H1 (cell line): Measurements from ENCODE around the gene STEAP4. TPM values are rescaled to one million over a fixed set of nuclear protein-coding genes. Genes with fewer than 3 reads are reported as not detected.

Experiments
- CTCF ChIA-PET: fragments of 300-600 bp; sonication (Branson Sonifier 250); formaldehyde crosslinking; loops from one replicate; lab custom pipeline; 2021; ENCODE audit not compliant: partially characterized antibody; lab: Charles Lee
- POLR2A ChIA-PET: fragments of 300-600 bp; sonication (Branson Sonifier 250); formaldehyde crosslinking; loops from one replicate; lab custom pipeline; 2021; ENCODE audit warnings: inconsistent platforms; ENCODE audit not compliant: partially characterized antibody; lab: Charles Lee
- DNase-seq, 2 experiments: peaks; one replicate each; pipeline versions ENCODE4 v3.0.0 to v3.0.0-alpha.2; 2010 to 2022; ENCODE audit warnings: low spot score in 2 of 2, low read depth in 1 of 2, mixed read lengths in 1 of 2
- FAIRE-seq: peaks from 2 replicates; lab custom pipeline; 2011; peaks lifted over from hg19 to GRCh38; lab: Jason Lieb, UNC
- H2AFZ ChIP-seq: 2 replicates; pipeline ENCODE4 v1.8.1; 2012; ENCODE audit warnings: low read length, inconsistent platforms
- H2AK5ac ChIP-seq: 2 replicates; pipeline ENCODE4 v1.6.1; 2013; ENCODE audit warnings: low read depth, low read length
- H2BK120ac ChIP-seq: replicated peaks from 2 replicates; pipeline ENCODE3; 2013; ENCODE audit warnings: low read depth, low read length, inconsistent platforms
- H2BK12ac ChIP-seq: 2 replicates; pipeline ENCODE4 v1.6.1; 2013; ENCODE audit warnings: low read depth, low read length
- H2BK15ac ChIP-seq: 2 replicates; pipeline ENCODE4 v1.6.1; 2013; ENCODE audit warnings: low read length
- H2BK20ac ChIP-seq: 2 replicates; pipeline ENCODE4 v1.6.1; 2013; ENCODE audit warnings: low read length
- H2BK5ac ChIP-seq: 2 replicates; pipeline ENCODE4 v1.6.1; 2013; ENCODE audit warnings: low read depth, low read length
- H3K14ac ChIP-seq: 2 replicates; pipeline ENCODE4 v1.6.1; 2013; ENCODE audit warnings: inconsistent platforms; ENCODE audit not compliant: insufficient read length
- H3K18ac ChIP-seq: 2 replicates; pipeline ENCODE4 v1.6.1; 2013; ENCODE audit warnings: low read length; ENCODE audit errors: extremely low read depth
- H3K23ac ChIP-seq: 2 replicates; pipeline ENCODE4 v1.6.1; 2013; ENCODE audit warnings: inconsistent platforms; ENCODE audit not compliant: insufficient read length
- H3K23me2 ChIP-seq: 2 replicates; pipeline ENCODE4 v1.6.1; 2013; ENCODE audit warnings: low read depth, low read length
- H3K27ac ChIP-seq: 2 replicates; pipeline ENCODE4 v1.6.1; 2011; ENCODE audit warnings: low read depth, low read length, inconsistent platforms
- H3K27me3 ChIP-seq, 4 experiments: replicated peaks in 1 of 4; 1 replicate in 1 of 4; 2 replicates in 3 of 4; pipeline versions ENCODE4 v1.6.1 to v1.8.1; 2011 to 2013; ENCODE audit warnings: low read length in 3 of 4, mild to moderate bottlenecking in 3 of 4, inconsistent platforms in 2 of 4, mixed read lengths in 2 of 4, moderate library complexity in 1 of 4; ENCODE audit not compliant: control insufficient read depth in 3 of 4, insufficient read depth in 3 of 4; ENCODE audit errors: extremely low read depth in 1 of 4
- H3K36me3 ChIP-seq, 4 experiments: 2 replicates each; pipeline versions ENCODE4 v1.6.1 to v1.8.1; 2011 to 2013; ENCODE audit warnings: mild to moderate bottlenecking in 4 of 4, low read length in 3 of 4, moderate library complexity in 2 of 4, control low read depth in 1 of 4, inconsistent platforms in 1 of 4; ENCODE audit not compliant: insufficient read depth in 4 of 4, control insufficient read depth in 2 of 4
- H3K4ac ChIP-seq: replicated peaks from 2 replicates; pipeline ENCODE3; 2013; ENCODE audit warnings: low read length, low read depth, mixed read lengths, inconsistent platforms; ENCODE audit not compliant: insufficient read length
- H3K4me1 ChIP-seq, 4 experiments: replicated peaks in 1 of 4; 1 replicate in 1 of 4; 2 replicates in 3 of 4; pipeline versions ENCODE4 v1.6.1 to v1.8.1; 2011 to 2013; ENCODE audit warnings: low read length in 3 of 4, inconsistent platforms in 2 of 4, mixed read lengths in 1 of 4; ENCODE audit not compliant: insufficient read depth in 4 of 4, control insufficient read depth in 3 of 4
- H3K4me2 ChIP-seq, 2 experiments: 2 replicates each; pipeline versions ENCODE4 v1.6.1 to v1.8.1; 2011 to 2013; ENCODE audit warnings: low read depth in 2 of 2, low read length in 2 of 2, control low read depth in 1 of 2, inconsistent platforms in 1 of 2, mild to moderate bottlenecking in 1 of 2; ENCODE audit not compliant: insufficient read depth in 1 of 2
- H3K4me3 ChIP-seq, 4 experiments: fragments of 200-600, 300-600 bp in 1 of 4; sonication (generic), shearing (Covaris generic), sonication (Bioruptor Twin) in 1 of 4; 2 replicates each; pipeline versions ENCODE4 v1.5.1 to v1.8.1; 2011 to 2016; ENCODE audit warnings: low read length in 4 of 4, low read depth in 3 of 4, control low read depth in 2 of 4, inconsistent platforms in 2 of 4, mild to moderate bottlenecking in 2 of 4, mixed read lengths in 1 of 4, moderate library complexity in 1 of 4; ENCODE audit not compliant: insufficient read depth in 2 of 4; ENCODE audit errors: extremely low read depth in 1 of 4
- H3K56ac ChIP-seq: replicated peaks from 2 replicates; pipeline ENCODE3; 2013; ENCODE audit warnings: low read depth, mild to moderate bottlenecking, mixed read lengths, low read length, inconsistent platforms; ENCODE audit not compliant: insufficient read length
- H3K79me1 ChIP-seq: 2 replicates; pipeline ENCODE4 v1.6.1; 2013; ENCODE audit warnings: low read depth, low read length, control low read depth
- H3K79me2 ChIP-seq, 2 experiments: 2 replicates each; pipeline versions ENCODE4 v1.6.1 to v1.8.1; 2012 to 2013; ENCODE audit warnings: low read length in 2 of 2, mild to moderate bottlenecking in 2 of 2, inconsistent platforms in 1 of 2; ENCODE audit not compliant: insufficient read depth in 2 of 2, control insufficient read depth in 1 of 2
- H3K9ac ChIP-seq, 4 experiments: replicated peaks in 1 of 4; 1 replicate in 1 of 4; 2 replicates in 3 of 4; pipeline versions ENCODE4 v1.6.1 to v1.8.1; 2011 to 2013; ENCODE audit warnings: low read depth in 3 of 4, low read length in 3 of 4, control low read depth in 2 of 4, mild to moderate bottlenecking in 2 of 4, moderate library complexity in 2 of 4, inconsistent platforms in 1 of 4; ENCODE audit errors: extremely low read depth in 1 of 4
- H3K9me3 ChIP-seq, 2 experiments: 2 replicates each; pipeline versions ENCODE4 v1.6.1 to v1.8.1; 2012 to 2013; ENCODE audit warnings: mild to moderate bottlenecking in 2 of 2, moderate library complexity in 2 of 2, control low read depth in 1 of 2, inconsistent platforms in 1 of 2, low read depth in 1 of 2, low read length in 1 of 2, mixed read lengths in 1 of 2; ENCODE audit not compliant: insufficient read depth in 2 of 2
- H4K20me1 ChIP-seq, 2 experiments: replicated peaks in 1 of 2; 2 replicates each; pipeline versions ENCODE3 to v1.8.1; 2011 to 2013; ENCODE audit warnings: inconsistent platforms in 2 of 2, low read length in 2 of 2, mild to moderate bottlenecking in 1 of 2; ENCODE audit not compliant: insufficient read depth in 2 of 2, control insufficient read depth in 1 of 2
- H4K5ac ChIP-seq: 2 replicates; pipeline ENCODE4 v1.6.1; 2013; ENCODE audit warnings: low read length, low read depth, mixed read lengths, inconsistent platforms; ENCODE audit not compliant: insufficient read length
- H4K8ac ChIP-seq: 2 replicates; pipeline ENCODE4 v1.8.0; 2013; ENCODE audit warnings: mild to moderate bottlenecking, moderate library complexity, low read length, inconsistent platforms; ENCODE audit not compliant: insufficient read depth; ENCODE audit errors: extremely low read depth
- H4K91ac ChIP-seq: replicated peaks from 2 replicates; pipeline ENCODE3; 2013; ENCODE audit warnings: low read length, mixed read lengths, inconsistent platforms; ENCODE audit not compliant: insufficient read length
- CTBP2 ChIP-seq: IDR thresholded peaks from 2 replicates; pipeline ENCODE4 v1.7.0; 2011; ENCODE audit warnings: borderline replicate concordance, mild to moderate bottlenecking, moderate library complexity, mixed read lengths, low read length; ENCODE audit not compliant: insufficient read depth, insufficient read length
- EGR1 ChIP-seq: IDR thresholded peaks from 2 replicates; pipeline ENCODE4 v1.6.1; 2011; ENCODE audit warnings: low read depth, low read length, borderline replicate concordance
- KDM5A ChIP-seq: fragments of 200-600 bp; IDR thresholded peaks from 2 replicates; pipeline ENCODE4 v1.7.1; 2012; ENCODE audit warnings: mild to moderate bottlenecking, low read length, inconsistent platforms, mixed read lengths
- POLR2A ChIP-seq, 2 experiments: IDR thresholded peaks; 1 replicate in 1 of 2; 2 replicates in 1 of 2; pipeline ENCODE4 v1.6.1; 2011; ENCODE audit warnings: low read depth in 2 of 2, low read length in 2 of 2, mild to moderate bottlenecking in 2 of 2; ENCODE audit errors: control extremely low read depth in 1 of 2
- RAD21 ChIP-seq, 2 experiments: IDR thresholded peaks in 1 of 2; conservative IDR thresholded peaks in 1 of 2; 2 replicates each; pipeline ENCODE4 v1.6.1; 2011; ENCODE audit warnings: low read depth in 2 of 2, low read length in 2 of 2, improper control_type of control experiment in 1 of 2, inconsistent platforms in 1 of 2, mild to moderate bottlenecking in 1 of 2, moderate library complexity in 1 of 2
- SIRT6 ChIP-seq: IDR thresholded peaks from one replicate; pipeline ENCODE4 v1.7.1; 2012; ENCODE audit warnings: low read length, inconsistent platforms
- TAF1 ChIP-seq: IDR thresholded peaks from 2 replicates; pipeline ENCODE4 v1.6.1; 2011; ENCODE audit warnings: mild to moderate bottlenecking, low read depth, low read length
- TCF12 ChIP-seq: IDR thresholded peaks from 2 replicates; pipeline ENCODE4 v1.6.1; 2011; ENCODE audit warnings: low read depth, mild to moderate bottlenecking, low read length
- USF2 ChIP-seq: IDR thresholded peaks from 2 replicates; pipeline ENCODE4 v1.6.1; 2011; ENCODE audit warnings: low read length, improper control_type of control experiment
- YY1 ChIP-seq: IDR thresholded peaks from 2 replicates; pipeline ENCODE4 v1.6.1; 2011; ENCODE audit warnings: low read depth, mild to moderate bottlenecking, low read length
- WGBS, 2 experiments: shearing (Covaris generic) in 1 of 2; methylation state at CpG; one replicate each; pipeline versions ENCODE4 v1.1.6 to v1.1.7; 2013 to 2015; ENCODE audit warnings: low lambda C conversion rate in 2 of 2, mixed read lengths in 2 of 2, inconsistent platforms in 1 of 2, low coverage in 1 of 2, missing lambda C conversion rate in 1 of 2; ENCODE audit not compliant: insufficient replicate concordance in 2 of 2, insufficient coverage in 1 of 2, insufficient read length in 1 of 2; ENCODE audit errors: extremely low coverage in 1 of 2, missing lambda C conversion rate in 1 of 2; 5-methylcytosine and 5-hydroxymethylcytosine counted together
- polyA plus RNA-seq, 7 experiments: library from polyadenylated mRNA; depleted of rRNA in 3 of 7; stranded (reverse) in 5 of 7; unstranded in 2 of 7; fragments of >200 nt in 5 of 7; fragments of 200-250 nt in 2 of 7; gene quantifications; 1 replicate in 5 of 7; 2 replicates in 1 of 7; 4 replicates in 1 of 7; pipeline versions ENCODE4 v1.2.1 to v1.2.3, GENCODE V29; 2011 to 2013; ENCODE audit warnings: missing spikeins in 2 of 7, mixed read lengths in 2 of 7
- total RNA-seq: library from RNA; stranded (reverse); fragmentation: NEBNext Ultra II Directional; extraction: Animal tissue kit (Norgen Biotek cat#: 25700); gene quantifications from 2 replicates; pipeline ENCODE4 v1.2.1, GENCODE V29; 2021
- TF ChIP-seq, protein P1 (sequence below), 3 experiments: IDR thresholded peaks; 1 replicate in 2 of 3; 2 replicates in 1 of 3; pipeline versions ENCODE4 v1.5.1 to v1.6.1; 2011; ENCODE audit warnings: low read length in 3 of 3, mild to moderate bottlenecking in 3 of 3, inconsistent platforms in 2 of 3, low read depth in 1 of 3, moderate library complexity in 1 of 3; ENCODE audit not compliant: insufficient read depth in 1 of 3; ENCODE audit errors: control extremely low read depth in 1 of 3

The STEAP4 gene
- total and polyA plus RNA-seq, 2 of the 8 experiments (the other 6 are each of a cell fraction or from before 2014, with no cell fraction given): under 0.01 TPM; not detected in 1

- FAIRE-seq (no peak), DNase-seq (no peak)
- no peak overlapping the region for H2BK5ac ChIP-seq
- H2AK5ac ChIP-seq: no peak overlapping the region
- no peak overlapping the region for H4K91ac ChIP-seq
- H3K4me2 ChIP-seq: no peak overlapping the region
- 91% methylated on average over 1 of the region's 1 CpG; no CpG with 5 or more reads in 1 of the 2 experiments for WGBS, 2 experiments
- CTCF ChIA-PET: interaction anchor here (0.6 kb wide), 1 partner anchor 1466 kb away, joined by 5 read pairs; no protein-coding TSS in a partner anchor
- H2BK120ac ChIP-seq: no peak overlapping the region
- H3K79me1 ChIP-seq: no peaks in the 10 kb centered on the region
- no peak overlapping the region for H2AFZ ChIP-seq
- no peaks in the 10 kb centered on the region for H3K9me3 ChIP-seq
- no peaks in the 10 kb centered on the region; the same call in 1 of the 2 replicates for H3K23me2 ChIP-seq
- no peak overlapping the region for H3K23ac ChIP-seq
- no peak overlapping the region for H3K9ac ChIP-seq
- no peak overlapping the region for H2BK12ac ChIP-seq
- H3K18ac ChIP-seq: no peak overlapping the region
- no peaks in the 10 kb centered on the region for H3K27me3 ChIP-seq
- H3K27ac ChIP-seq: no peak overlapping the region
- no peak overlapping the region for H4K8ac ChIP-seq
- no peaks in the 10 kb centered on the region for H4K20me1 ChIP-seq
- peaks cover 0 to 3% (median 0%) of the 10 kb centered on the region in 4 experiments; a peak in 1 of 7 replicates for H3K4me1 ChIP-seq
- H2BK15ac ChIP-seq: no peak overlapping the region
- no peaks in the 10 kb centered on the region for H3K79me2 ChIP-seq
- no peak overlapping the region for H4K5ac ChIP-seq
- H2BK20ac ChIP-seq: no peak overlapping the region
- no peak overlapping the region for H3K14ac ChIP-seq
- no peak overlapping the region for H3K4me3 ChIP-seq
- H3K36me3 ChIP-seq: no peaks in the 10 kb centered on the region
- no peak overlapping the region for H3K56ac ChIP-seq
- POLR2A ChIA-PET: no interaction called here
- H3K4ac ChIP-seq: no peak overlapping the region
- TF ChIP-seq USF2: no peak
- TF ChIP-seq SIRT6: no peak
- TF ChIP-seq CTBP2: no peak
- no peak for TF ChIP-seq TAF1
- TF ChIP-seq EGR1: no peak
- TF ChIP-seq KDM5A: no peak
- no peak for TF ChIP-seq YY1
- no peak for TF ChIP-seq POLR2A (IDR thresholded peaks at IDR 0.05; ENCODE audit: control extremely low read depth in 1 of 2, low read depth in 2 of 2, low read length in 2 of 2)
- TF ChIP-seq RAD21 (IDR thresholded peaks at IDR 0.05 in 1 of 2, conservative IDR thresholded peaks at IDR 0.05 in 1 of 2; ENCODE audit: low read depth in 2 of 2, low read length in 2 of 2): no peak
- TF ChIP-seq, protein P1, sequence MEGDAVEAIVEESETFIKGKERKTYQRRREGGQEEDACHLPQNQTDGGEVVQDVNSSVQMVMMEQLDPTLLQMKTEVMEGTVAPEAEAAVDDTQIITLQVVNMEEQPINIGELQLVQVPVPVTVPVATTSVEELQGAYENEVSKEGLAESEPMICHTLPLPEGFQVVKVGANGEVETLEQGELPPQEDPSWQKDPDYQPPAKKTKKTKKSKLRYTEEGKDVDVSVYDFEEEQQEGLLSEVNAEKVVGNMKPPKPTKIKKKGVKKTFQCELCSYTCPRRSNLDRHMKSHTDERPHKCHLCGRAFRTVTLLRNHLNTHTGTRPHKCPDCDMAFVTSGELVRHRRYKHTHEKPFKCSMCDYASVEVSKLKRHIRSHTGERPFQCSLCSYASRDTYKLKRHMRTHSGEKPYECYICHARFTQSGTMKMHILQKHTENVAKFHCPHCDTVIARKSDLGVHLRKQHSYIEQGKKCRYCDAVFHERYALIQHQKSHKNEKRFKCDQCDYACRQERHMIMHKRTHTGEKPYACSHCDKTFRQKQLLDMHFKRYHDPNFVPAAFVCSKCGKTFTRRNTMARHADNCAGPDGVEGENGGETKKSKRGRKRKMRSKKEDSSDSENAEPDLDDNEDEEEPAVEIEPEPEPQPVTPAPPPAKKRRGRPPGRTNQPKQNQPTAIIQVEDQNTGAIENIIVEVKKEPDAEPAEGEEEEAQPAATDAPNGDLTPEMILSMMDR (IDR thresholded peaks at IDR 0.05; ENCODE audit: control extremely low read depth in 1 of 3, insufficient read depth in 1 of 3, low read depth in 1 of 3, low read length in 3 of 3): no peak
- TF ChIP-seq TCF12: no peak
Measured at GRCh38 chr7:88239852-88240251, 66.8 kb downstream of the STEAP4 start.
